SK-N-SH (cell line): ENCODE data around the gene SDF2L1. TPM values are rescaled to one million over a fixed set of nuclear protein-coding genes. Genes with fewer than 3 reads are reported as not detected.
A peak's percentile ranks its signal among the peaks of the same experiment; 100 is the strongest.

Experiments used
- CTCF ChIA-PET: fragments of 300-600, 350-600 bp; formaldehyde crosslinking; extraction: SDS; loops from one replicate; lab custom pipeline; 2021; lab: Yijun Ruan, JAX
- POLR2A ChIA-PET: fragments of 350-600 bp; sonication (Branson Sonifier 250); formaldehyde crosslinking; extraction: SDS; loops from one replicate; lab custom pipeline; 2020; ENCODE audit warnings: antibody characterized with exemption, inconsistent platforms; lab: Yijun Ruan, JAX
- DNase-seq: peaks from one replicate; pipeline ENCODE4 v3.0.0; 2012
- H2AFZ ChIP-seq: fragments of 200-600 bp; sonication (generic); 2 replicates; pipeline ENCODE4 v1.8.1; 2016; ENCODE audit warnings: antibody characterized with exemption, mild to moderate bottlenecking, low read depth
- H3F3A ChIP-seq: fragments of 200-600 bp; sonication (generic); replicated peaks from 2 replicates; pipeline ENCODE3; 2016; ENCODE audit warnings: antibody characterized with exemption, mild to moderate bottlenecking; ENCODE audit not compliant: insufficient read depth
- H3K27ac ChIP-seq, 2 experiments: fragments of 200-500 bp in 1 of 2; fragments of 200-600 bp in 1 of 2; sonication (Bioruptor generic) in 1 of 2; sonication (generic), shearing (Covaris generic) in 1 of 2; 2 replicates each; pipeline versions ENCODE4 v1.5.1 to v1.6.1; 2014 to 2016; ENCODE audit warnings: low read depth in 2 of 2, inconsistent platforms in 1 of 2, low read length in 1 of 2, mild to moderate bottlenecking in 1 of 2, mixed read lengths in 1 of 2
- H3K27me3 ChIP-seq: fragments of 200-600 bp; sonication (generic), shearing (Covaris generic); 2 replicates; pipeline ENCODE4 v1.6.1; 2016; ENCODE audit warnings: mixed run types; ENCODE audit not compliant: insufficient read depth
- H3K36me3 ChIP-seq, 2 experiments: fragments of 200-500 bp in 1 of 2; fragments of 200-600 bp in 1 of 2; sonication (Bioruptor generic) in 1 of 2; sonication (generic) in 1 of 2; replicated peaks in 1 of 2; 2 replicates each; pipeline versions ENCODE3 to v1.5.1; 2014 to 2016; ENCODE audit warnings: low read length in 1 of 2, mild to moderate bottlenecking in 1 of 2; ENCODE audit not compliant: insufficient read depth in 2 of 2, control insufficient read depth in 1 of 2
- H3K4me1 ChIP-seq, 2 experiments: fragments of 200-500 bp in 1 of 2; fragments of 200-600 bp in 1 of 2; sonication (Bioruptor generic) in 1 of 2; sonication (generic), shearing (Covaris generic) in 1 of 2; 2 replicates each; pipeline versions ENCODE4 v1.5.1 to v1.6.1; 2014 to 2016; ENCODE audit warnings: low read depth in 1 of 2, low read length in 1 of 2, mixed run types in 1 of 2; ENCODE audit not compliant: insufficient read depth in 2 of 2, control insufficient read depth in 1 of 2
- H3K4me2 ChIP-seq: fragments of 200-600 bp; sonication (generic), shearing (Covaris generic); 2 replicates; pipeline ENCODE4 v1.6.1; 2017; ENCODE audit warnings: mixed run types
- H3K4me3 ChIP-seq, 2 experiments: fragments of 200-500 bp in 1 of 2; fragments of 200-600 bp in 1 of 2; sonication (Bioruptor generic) in 1 of 2; sonication (generic), shearing (Covaris generic) in 1 of 2; 2 replicates each; pipeline versions ENCODE4 v1.5.1 to v1.8.1; 2014 to 2016; ENCODE audit warnings: low read depth in 2 of 2, inconsistent platforms in 1 of 2, low read length in 1 of 2, mild to moderate bottlenecking in 1 of 2, mixed read lengths in 1 of 2, moderate library complexity in 1 of 2
- H3K79me2 ChIP-seq: fragments of 200-600 bp; sonication (generic); 2 replicates; pipeline ENCODE4 v1.8.1; 2017; ENCODE audit warnings: mild to moderate bottlenecking; ENCODE audit not compliant: insufficient read depth
- H3K9ac ChIP-seq: fragments of 200-600 bp; sonication (generic); 2 replicates; pipeline ENCODE4 v1.6.1; 2017; ENCODE audit warnings: mixed run types
- H3K9me2 ChIP-seq: fragments of 200-600 bp; sonication (generic); 2 replicates; pipeline ENCODE4 v1.6.1; 2017; ENCODE audit warnings: mixed run types
- H3K9me3 ChIP-seq: fragments of 200-600 bp; sonication (generic); 2 replicates; pipeline ENCODE4 v1.6.1; 2017; ENCODE audit warnings: mixed run types, mild to moderate bottlenecking, moderate library complexity
- H4K20me1 ChIP-seq: fragments of 200-600 bp; sonication (generic); 2 replicates; pipeline ENCODE4 v1.6.1; 2017; ENCODE audit warnings: mild to moderate bottlenecking, mixed run types; ENCODE audit not compliant: insufficient read depth
- EP300 ChIP-seq, 2 experiments: IDR thresholded peaks; 2 replicates each; pipeline versions ENCODE4 v1.4.0 to v1.6.1; 2012; ENCODE audit warnings: borderline replicate concordance in 1 of 2, low read depth in 1 of 2, low read length in 1 of 2
- EZH2phosphoT487 ChIP-seq: fragments of 200-600 bp; sonication (generic); IDR thresholded peaks from 2 replicates; pipeline ENCODE4 v1.6.1; 2017; ENCODE audit warnings: low read depth, mixed run types, mild to moderate bottlenecking, antibody characterized with exemption, moderate library complexity, borderline replicate concordance
- FOXJ3 ChIP-seq: sonication (generic); formaldehyde crosslinking; IDR thresholded peaks from 2 replicates; pipeline ENCODE4 v1.5.1; 2020; ENCODE audit warnings: mild to moderate bottlenecking, missing genetic modification reagents
- GABPA ChIP-seq: IDR thresholded peaks from 2 replicates; pipeline ENCODE4 v1.4.0; 2012; ENCODE audit warnings: low read depth, mild to moderate bottlenecking
- GATA2 ChIP-seq: sonication (generic); formaldehyde crosslinking; IDR thresholded peaks from 2 replicates; pipeline ENCODE4 v1.5.0; 2020; ENCODE audit warnings: mild to moderate bottlenecking, missing genetic modification reagents
- JUND ChIP-seq: IDR thresholded peaks from 2 replicates; pipeline ENCODE4 v1.4.0; 2012
- MEF2A ChIP-seq: IDR thresholded peaks from 2 replicates; pipeline ENCODE4 v1.4.0; 2012; ENCODE audit warnings: low read depth, borderline replicate concordance
- MXI1 ChIP-seq: IDR thresholded peaks from 2 replicates; pipeline ENCODE4 v1.6.1; 2012; ENCODE audit warnings: mild to moderate bottlenecking, low read depth, low read length, improper control_type of control experiment
- RAD21 ChIP-seq: IDR thresholded peaks from 2 replicates; pipeline ENCODE4 v1.6.1; 2012; ENCODE audit warnings: mild to moderate bottlenecking, low read length
- RCOR1 ChIP-seq: fragments of 150-350 bp; IDR thresholded peaks from 2 replicates; pipeline ENCODE4 v1.6.1; 2017; ENCODE audit warnings: antibody characterized with exemption, low read length
- RFX5 ChIP-seq: IDR thresholded peaks from 2 replicates; pipeline ENCODE4 v1.6.1; 2012; ENCODE audit warnings: mild to moderate bottlenecking, improper control_type of control experiment, low read length
- SMC3 ChIP-seq: IDR thresholded peaks from 2 replicates; pipeline ENCODE4 v1.6.1; 2012; ENCODE audit warnings: low read depth, low read length, improper control_type of control experiment
- TCF12 ChIP-seq: IDR thresholded peaks from 2 replicates; pipeline ENCODE4 v1.4.0; 2012
- TEAD4 ChIP-seq: IDR thresholded peaks from 2 replicates; pipeline ENCODE4 v1.4.0; 2012; ENCODE audit warnings: mild to moderate bottlenecking, borderline replicate concordance; ENCODE audit not compliant: insufficient read depth
- USF2 ChIP-seq: fragments of 150-350 bp; IDR thresholded peaks from 2 replicates; pipeline ENCODE4 v1.6.1; 2017; ENCODE audit warnings: antibody characterized with exemption, low read length, low read depth, borderline replicate concordance
- WGBS: methylation state at CpG from one replicate; pipeline ENCODE4 v1.1.6; 2017; ENCODE audit warnings: low lambda C conversion rate; 5-methylcytosine and 5-hydroxymethylcytosine counted together
- polyA plus RNA-seq, 3 experiments: library from polyadenylated mRNA; depleted of rRNA; stranded (reverse); fragments of >200 nt; gene quantifications; 2 replicates each; pipeline ENCODE4 v1.2.3, GENCODE V29; 2012

SDF2L1 gene
- polyA plus RNA-seq, 1 of the 3 experiments (the other 2 are of a cell fraction) = 60.9 TPM

GRCh38 chr22:21621025-21621424 is 21.1 kb upstream of the SDF2L1 start:
- Histone ChIP-seq H2AFZ (no peak overlapping the region), H3K9me2 (no peaks in the 10 kb centered on the region), H3K4me2 (no peak overlapping the region), H3F3A (peaks cover 13% of the 10 kb centered on the region), H3K27ac (no peak overlapping the region), H3K9ac (no peak overlapping the region), H3K27me3 (no peaks in the 10 kb centered on the region), H3K4me3 (no peak overlapping the region), H3K36me3 (peaks cover 6 to 22% of the 10 kb centered on the region in 2 experiments), H3K9me3 (no peaks in the 10 kb centered on the region), H3K79me2 (peaks cover 84% of the 10 kb centered on the region), H4K20me1 (peaks cover 92% of the 10 kb centered on the region), H3K4me1 (no peaks in the 10 kb centered on the region; a peak in 1 of 4 replicates)
- CTCF ChIA-PET = interaction anchor here (0.7 to 1.4 kb wide), 3 partner anchors 8 to 26 kb away, joined by 3 to 5 read pairs (median 4); partner anchors contain the start of gene SDF2L1
- TF ChIP-seq FOXJ3 (CRISPR knock-in tag) = no peak
- no peak for TF ChIP-seq RCOR1
- TF ChIP-seq TCF12 = no peak
- no peak for TF ChIP-seq RAD21
- TF ChIP-seq MXI1 = no peak
- no peak for TF ChIP-seq RFX5
- no peak for TF ChIP-seq SMC3
- TF ChIP-seq GABPA = no peak
- DNase-seq = no peak
- 100% methylated on average over 2 of the region's 3 CpGs for WGBS
- POLR2A ChIA-PET = no interaction called here

GRCh38 chr22:21622011-21622918 is 19.8 kb upstream of the SDF2L1 start:
- peaks cover 6 to 27% of the 10 kb centered on the region in 2 experiments for H3K36me3 ChIP-seq
- H3K4me1 ChIP-seq = peaks cover 0 to 7% of the 10 kb centered on the region in 2 experiments; a peak in 1 of 4 replicates
- H3K9me2 ChIP-seq = no peaks in the 10 kb centered on the region
- TF ChIP-seq GATA2 (no peak), USF2 (no peak), TEAD4 (no peak), EP300 (IDR thresholded peaks at IDR 0.05; ENCODE audit: borderline replicate concordance in 1 of 2, low read depth in 1 of 2, low read length in 1 of 2) (no peak), JUND (no peak), RCOR1 (no peak), MEF2A (no peak), EZH2phosphoT487 (no peak)
- TF ChIP-seq, all 33 proteins: peak for 0
- H4K20me1 ChIP-seq = peaks cover 91% of the 10 kb centered on the region
- no peak overlapping the region for H3K9ac ChIP-seq
- H3K27me3 ChIP-seq = no peaks in the 10 kb centered on the region
- WGBS = 90% methylated on average over 16 of the region's 17 CpGs
- peaks cover 82% of the 10 kb centered on the region for H3K79me2 ChIP-seq
- H3F3A ChIP-seq = peaks cover 16% of the 10 kb centered on the region
- peak; percentile 4 for DNase-seq
- H3K4me2 ChIP-seq = no peak overlapping the region
- H3K27ac ChIP-seq = no peak overlapping the region
- CTCF ChIA-PET = interaction anchor here (1.5 to 11.2 kb wide), 2 partner anchors 16 to 18 kb away, joined by 5 to 145 read pairs; partner anchors contain the start of gene SDF2L1
- no peak overlapping the region for H2AFZ ChIP-seq
- H3K4me3 ChIP-seq = no peak overlapping the region
- POLR2A ChIA-PET = no interaction called here
- no peaks in the 10 kb centered on the region for H3K9me3 ChIP-seq
